ENCODE measurements around the gene RGL3. TPM values are rescaled to one million over a fixed set of nuclear protein-coding genes. Genes with fewer than 3 reads are reported as not detected.
A peak's percentile ranks its signal among the peaks of the same experiment; 100 is the strongest.

Gene RGL3
- total and polyA plus RNA-seq, 2 of the 4 experiments (the other 2 are of a cell fraction), result 0.18 to 0.62 TPM

DNA sequence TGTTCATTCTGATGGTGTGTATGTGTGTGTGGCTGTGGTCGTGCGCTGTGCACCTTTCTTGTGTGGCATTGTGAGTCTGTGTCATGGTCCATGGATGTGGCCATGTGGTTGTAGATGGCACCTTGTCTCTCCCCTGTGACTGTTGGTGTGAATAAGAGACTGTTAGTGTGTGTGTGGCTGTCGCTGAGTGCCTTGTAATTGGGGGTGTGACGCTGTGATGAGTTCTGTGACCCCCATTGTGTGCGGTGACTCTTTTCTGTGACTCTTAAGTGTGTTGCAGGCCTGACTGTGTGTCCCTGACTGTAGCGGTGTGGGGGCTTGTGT lies 63.1 kb downstream of the RGL3 start:
- H3K4ac ChIP-seq (ENCODE audit: low read depth, low read length), result peak overlapping the region; percentile 73

More for the DNA sequence above, 63.1 kb downstream of the RGL3 start:
- Histone ChIP-seq H4K5ac (ENCODE audit: low read depth, low read length) (peak overlapping the region; percentile 11; the same call in 1 of the 2 replicates), H2BK120ac (ENCODE audit: low read depth, low read length) (no peak overlapping the region; the same call in 1 of the 2 replicates), H2BK5ac (ENCODE audit: low read depth, low read length, poor library complexity, severe bottlenecking) (no peak overlapping the region), H4K8ac (ENCODE audit: low read depth in 2 of 2, low read length in 2 of 2) (0 out of 4 replicates have a peak overlapping the region, but pooled peaks of 1 of the 2 experiments have one; percentile 81), H4K91ac (ENCODE audit: insufficient read depth, low read depth, low read length) (peak overlapping the region; percentile 4; the same call in 1 of the 2 replicates), H3K4me1 (ENCODE audit: control insufficient read depth, insufficient read depth, low read length) (peaks cover 8% of the 10 kb centered on the region), H3K9me3 (ENCODE audit: control insufficient read depth, insufficient read depth, low read length) (no peaks in the 10 kb centered on the region), H3K4me3 (ENCODE audit: insufficient read depth, low read depth, low read length) (peak overlapping the region; percentile 85), H3K56ac (ENCODE audit: extremely low read depth, insufficient read depth, low read length) (no peak overlapping the region), H2AK9ac (replicated peaks; ENCODE audit: low read depth, low read length, poor library complexity) (peak overlapping the region; percentile 98), H2BK20ac (ENCODE audit: low read depth, low read length) (no peak overlapping the region), H3K9me1 (ENCODE audit: insufficient read depth, low read length) (peaks cover 16% of the 10 kb centered on the region), H2BK15ac (ENCODE audit: low read depth, low read length) (0 out of 3 replicates have a peak overlapping the region, but pooled peaks have one; percentile 0), H3K27ac (ENCODE audit: insufficient read depth, low read length) (no peak overlapping the region; the same call in 1 of the 2 replicates), H4K20me1 (ENCODE audit: insufficient read depth, low read length) (peaks cover 16% of the 10 kb centered on the region), H3K23ac (ENCODE audit: low read depth, low read length) (peak overlapping the region; percentile 67), H3K14ac (replicated peaks; ENCODE audit: low read depth, low read length) (peak overlapping the region; percentile 92), H2AFZ (replicated peaks; ENCODE audit: low read length, poor library complexity) (peak overlapping the region; percentile 98), H3K9ac (ENCODE audit: low read depth, low read length) (peak overlapping the region; percentile 88), H3K79me1 (ENCODE audit: low read depth in 1 of 2, low read length in 2 of 2) (peaks cover 13 to 23% of the 10 kb centered on the region in 2 experiments), H2AK5ac (ENCODE audit: low read depth, low read length) (peak overlapping the region; percentile 79), H3K36me3 (ENCODE audit: control insufficient read depth, insufficient read depth, low read length) (peaks cover 11% of the 10 kb centered on the region; the same call in 1 of the 2 replicates), H3K18ac (ENCODE audit: low read depth, low read length) (no peak overlapping the region), H3K27me3 (ENCODE audit: control insufficient read depth, insufficient read depth, low read length) (no peaks in the 10 kb centered on the region), H3K4me2 (ENCODE audit: low read depth, low read length) (peak overlapping the region; percentile 95)
- in situ Hi-C loops (cut with MboI; ENCODE audit: low sequenced_read_pairs) (no loop called here), intact Hi-C loops (cut with micrococcal nuclease) (no loop called here), dilution Hi-C loops (cut with HindIII; ENCODE audit: low sequenced_read_pairs, unreplicated experiment) (no loop called here)
- ChIA-PET CTCF (no interaction called here), POLR2A (ENCODE audit: unreplicated experiment) (no interaction called here)
- ATAC-seq (ENCODE audit: low read depth), result no peak
- DNase-seq, result no peak
- no TSS peak for BruUV-seq (replicated peaks)
- WGBS, 2 experiments (ENCODE audit: extremely low coverage in 2 of 2, insufficient read length in 1 of 2), result 81% methylated on average over 5 of the region's 6 CpGs; no CpG with 5 or more reads in 1 of the 2 experiments
- TF ChIP-seq CEBPB (IDR thresholded peaks at IDR 0.05; ENCODE audit: low read depth, low read length) (no peak), SMC3 (IDR thresholded peaks at IDR 0.05; ENCODE audit: low read depth, low read length) (no peak), RFX5 (IDR thresholded peaks at IDR 0.05; ENCODE audit: low read depth, low read length) (no peak), FOS (IDR thresholded peaks at IDR 0.05; ENCODE audit: low read depth, low read length) (no peak), CHD1 (IDR thresholded peaks at IDR 0.05; ENCODE audit: low read depth, low read length) (no peak), BHLHE40 (IDR thresholded peaks at IDR 0.05; ENCODE audit: low read depth, low read length) (no peak), RCOR1 (IDR thresholded peaks at IDR 0.05; ENCODE audit: insufficient replicate concordance, low read length) (no peak), MXI1 (IDR thresholded peaks at IDR 0.05; ENCODE audit: borderline replicate concordance, low read depth, low read length) (no peak), MAFK (IDR thresholded peaks at IDR 0.05; ENCODE audit: low read depth, low read length) (no peak), RAD21 (IDR thresholded peaks at IDR 0.05; ENCODE audit: low read length) (no peak), NFE2L2 (IDR thresholded peaks at IDR 0.05; ENCODE audit: low read depth, low read length) (no peak), POLR2A (IDR thresholded peaks at IDR 0.05; ENCODE audit: low read depth, low read length) (no peak), MAZ (IDR thresholded peaks at IDR 0.05; ENCODE audit: borderline replicate concordance, low read depth, low read length) (no peak)
- TF ChIP-seq, protein P1, sequence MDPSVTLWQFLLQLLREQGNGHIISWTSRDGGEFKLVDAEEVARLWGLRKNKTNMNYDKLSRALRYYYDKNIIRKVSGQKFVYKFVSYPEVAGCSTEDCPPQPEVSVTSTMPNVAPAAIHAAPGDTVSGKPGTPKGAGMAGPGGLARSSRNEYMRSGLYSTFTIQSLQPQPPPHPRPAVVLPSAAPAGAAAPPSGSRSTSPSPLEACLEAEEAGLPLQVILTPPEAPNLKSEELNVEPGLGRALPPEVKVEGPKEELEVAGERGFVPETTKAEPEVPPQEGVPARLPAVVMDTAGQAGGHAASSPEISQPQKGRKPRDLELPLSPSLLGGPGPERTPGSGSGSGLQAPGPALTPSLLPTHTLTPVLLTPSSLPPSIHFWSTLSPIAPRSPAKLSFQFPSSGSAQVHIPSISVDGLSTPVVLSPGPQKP (IDR thresholded peaks at IDR 0.05; ENCODE audit: borderline replicate concordance, low read depth, low read length), result no peak
- TF ChIP-seq, protein P2, sequence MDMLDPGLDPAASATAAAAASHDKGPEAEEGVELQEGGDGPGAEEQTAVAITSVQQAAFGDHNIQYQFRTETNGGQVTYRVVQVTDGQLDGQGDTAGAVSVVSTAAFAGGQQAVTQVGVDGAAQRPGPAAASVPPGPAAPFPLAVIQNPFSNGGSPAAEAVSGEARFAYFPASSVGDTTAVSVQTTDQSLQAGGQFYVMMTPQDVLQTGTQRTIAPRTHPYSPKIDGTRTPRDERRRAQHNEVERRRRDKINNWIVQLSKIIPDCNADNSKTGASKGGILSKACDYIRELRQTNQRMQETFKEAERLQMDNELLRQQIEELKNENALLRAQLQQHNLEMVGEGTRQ (IDR thresholded peaks at IDR 0.05; ENCODE audit: low read depth, low read length), result no peak
- TF ChIP-seq, protein P3, sequence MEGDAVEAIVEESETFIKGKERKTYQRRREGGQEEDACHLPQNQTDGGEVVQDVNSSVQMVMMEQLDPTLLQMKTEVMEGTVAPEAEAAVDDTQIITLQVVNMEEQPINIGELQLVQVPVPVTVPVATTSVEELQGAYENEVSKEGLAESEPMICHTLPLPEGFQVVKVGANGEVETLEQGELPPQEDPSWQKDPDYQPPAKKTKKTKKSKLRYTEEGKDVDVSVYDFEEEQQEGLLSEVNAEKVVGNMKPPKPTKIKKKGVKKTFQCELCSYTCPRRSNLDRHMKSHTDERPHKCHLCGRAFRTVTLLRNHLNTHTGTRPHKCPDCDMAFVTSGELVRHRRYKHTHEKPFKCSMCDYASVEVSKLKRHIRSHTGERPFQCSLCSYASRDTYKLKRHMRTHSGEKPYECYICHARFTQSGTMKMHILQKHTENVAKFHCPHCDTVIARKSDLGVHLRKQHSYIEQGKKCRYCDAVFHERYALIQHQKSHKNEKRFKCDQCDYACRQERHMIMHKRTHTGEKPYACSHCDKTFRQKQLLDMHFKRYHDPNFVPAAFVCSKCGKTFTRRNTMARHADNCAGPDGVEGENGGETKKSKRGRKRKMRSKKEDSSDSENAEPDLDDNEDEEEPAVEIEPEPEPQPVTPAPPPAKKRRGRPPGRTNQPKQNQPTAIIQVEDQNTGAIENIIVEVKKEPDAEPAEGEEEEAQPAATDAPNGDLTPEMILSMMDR (conservative IDR thresholded peaks at IDR 0.05; ENCODE audit: low read depth, low read length), result no peak

Measured in IMR-90 (cell line).